GM20431 (cell line): ENCODE measurements around the gene RASA3.

Source experiments
- in situ Hi-C: fragments of 300-500 bp; cut with MseI, MboI; formaldehyde crosslinking; loops from one replicate; pipeline ENCODE4 v1.15.0; 2020; ENCODE audit warnings: low sequenced_read_pairs; ENCODE audit not compliant: unreplicated experiment

The RASA3 gene

DNA sequence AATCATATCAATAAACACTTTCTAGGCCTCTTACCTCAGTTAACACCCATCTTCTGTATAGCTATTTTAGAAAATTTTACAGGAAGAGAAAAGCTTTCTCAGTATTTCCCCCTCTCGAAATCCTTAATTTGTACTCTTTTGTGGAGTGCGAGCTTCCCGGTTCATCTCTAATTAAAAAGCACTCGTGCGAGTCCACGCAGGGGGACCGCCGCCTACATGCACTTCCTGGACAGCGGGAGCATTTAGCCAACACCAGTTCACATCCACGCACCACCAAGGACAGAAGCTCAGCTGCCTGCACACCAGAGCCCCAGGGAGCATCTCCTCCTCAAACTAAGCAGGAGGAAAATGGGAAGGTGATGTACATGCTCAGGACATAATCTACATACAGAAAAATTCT is 60.0 kb downstream of the RASA3 start:
- in situ Hi-C loops: no loop called here

DNA sequence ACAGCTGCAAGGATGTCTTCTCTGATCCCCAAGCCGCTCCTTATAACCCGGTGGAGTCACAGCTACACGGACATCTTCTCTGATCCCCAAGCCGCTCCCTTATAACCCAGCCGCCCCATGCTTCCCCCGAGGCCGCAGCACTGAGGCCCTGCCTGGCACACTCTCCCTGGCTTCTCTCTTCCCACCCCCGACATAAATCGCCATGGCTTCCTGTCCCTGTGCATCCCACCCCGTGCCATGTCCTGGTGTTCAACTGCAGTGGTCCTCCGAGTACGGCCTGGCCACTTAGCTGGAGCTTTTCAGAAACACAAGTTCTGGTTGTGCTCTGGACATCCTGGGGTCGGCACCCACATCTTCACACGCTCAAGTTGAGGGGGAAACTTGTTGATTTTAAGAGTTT is 60.4 kb downstream of the RASA3 start:
- in situ Hi-C loops: no loop called here

DNA sequence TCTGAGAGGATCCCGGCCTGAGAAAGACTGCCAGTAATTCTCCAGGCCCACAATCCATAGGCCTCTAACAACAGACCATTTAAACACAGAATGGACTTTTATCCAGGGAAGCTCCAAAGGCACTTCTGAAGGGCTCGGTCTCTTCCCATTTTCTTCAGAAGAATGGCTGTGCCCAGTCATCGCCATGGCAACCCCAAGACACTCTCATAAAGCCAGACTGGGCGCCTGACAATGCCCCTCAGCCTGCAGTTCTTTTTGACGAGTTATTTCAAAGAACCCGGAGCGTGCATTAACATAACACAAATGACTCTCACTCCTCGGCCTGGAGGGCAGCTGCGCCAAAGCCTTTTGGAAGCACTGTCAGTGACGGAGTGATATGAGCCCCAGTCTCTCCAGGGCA is 61.0 kb downstream of the RASA3 start:
- in situ Hi-C loops: no loop called here

DNA sequence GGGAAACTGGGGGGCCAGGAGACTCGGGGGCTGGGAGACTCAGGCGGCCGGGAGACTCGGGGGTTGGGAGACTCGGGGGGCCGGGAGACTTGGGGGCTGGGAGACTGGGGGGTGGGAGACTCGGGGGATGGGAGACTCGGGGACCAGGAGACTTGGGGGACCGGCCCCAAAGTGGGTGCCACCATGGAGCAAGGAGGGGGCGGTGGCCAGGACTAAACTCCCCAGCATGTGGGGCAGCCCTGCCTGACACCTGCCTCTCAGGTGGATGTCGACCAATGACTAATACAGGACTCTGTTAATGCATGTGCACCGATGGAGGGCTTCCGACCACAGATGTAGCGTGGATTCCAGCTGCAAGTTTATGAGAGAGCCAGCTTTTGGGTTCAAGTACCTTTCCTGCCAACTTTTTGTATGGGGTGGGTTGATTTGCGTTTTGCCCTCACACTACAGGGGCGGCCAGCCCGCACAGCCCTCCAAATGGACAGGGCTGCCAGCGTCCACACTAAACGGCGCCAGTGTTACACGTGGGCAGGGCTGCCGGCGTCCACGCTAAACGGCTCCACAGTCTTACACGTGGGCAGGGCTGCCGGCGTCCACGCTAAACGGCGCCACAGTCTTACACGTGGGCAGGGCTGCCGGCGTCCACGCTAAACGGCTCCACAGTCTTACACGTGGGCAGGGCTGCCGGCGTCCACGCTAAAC is 62.2 kb downstream of the RASA3 start:
- in situ Hi-C loops: no loop called here

DNA sequence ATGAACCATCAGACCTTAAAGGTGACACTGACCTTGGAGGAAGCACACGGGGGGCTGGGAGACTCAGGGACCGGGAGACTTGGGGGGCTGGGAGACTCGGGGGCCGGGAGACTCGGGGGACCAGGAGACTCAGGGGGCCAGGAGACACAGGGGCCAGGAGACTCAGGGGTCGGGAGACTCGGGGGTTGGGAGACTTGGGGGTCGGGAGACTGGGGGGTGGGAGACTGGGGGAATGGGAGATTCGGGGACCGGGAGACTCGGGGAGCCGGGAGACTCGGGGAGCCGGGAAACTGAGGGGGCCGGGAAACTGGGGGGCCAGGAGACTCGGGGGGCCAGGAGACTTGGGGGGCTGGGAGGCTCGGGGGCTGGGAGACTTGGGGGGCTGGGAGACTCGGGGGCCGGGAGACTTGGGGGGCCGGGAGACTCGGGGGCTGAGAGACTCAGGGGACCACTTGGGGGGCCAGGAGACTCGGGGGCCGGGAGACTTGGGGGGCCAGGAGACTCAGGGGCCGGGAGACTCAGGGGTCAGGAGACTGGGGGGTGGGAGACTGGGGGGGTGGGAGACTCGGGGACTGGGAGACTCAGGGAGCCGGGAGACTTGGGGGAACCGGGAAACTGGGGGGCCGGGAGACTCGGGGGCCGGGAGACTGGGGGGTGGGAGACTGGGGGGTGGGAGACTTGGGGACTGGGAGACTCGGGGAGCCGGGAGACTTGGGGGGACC is 62.9 kb downstream of the RASA3 start:
- in situ Hi-C loops: no loop called here

DNA sequence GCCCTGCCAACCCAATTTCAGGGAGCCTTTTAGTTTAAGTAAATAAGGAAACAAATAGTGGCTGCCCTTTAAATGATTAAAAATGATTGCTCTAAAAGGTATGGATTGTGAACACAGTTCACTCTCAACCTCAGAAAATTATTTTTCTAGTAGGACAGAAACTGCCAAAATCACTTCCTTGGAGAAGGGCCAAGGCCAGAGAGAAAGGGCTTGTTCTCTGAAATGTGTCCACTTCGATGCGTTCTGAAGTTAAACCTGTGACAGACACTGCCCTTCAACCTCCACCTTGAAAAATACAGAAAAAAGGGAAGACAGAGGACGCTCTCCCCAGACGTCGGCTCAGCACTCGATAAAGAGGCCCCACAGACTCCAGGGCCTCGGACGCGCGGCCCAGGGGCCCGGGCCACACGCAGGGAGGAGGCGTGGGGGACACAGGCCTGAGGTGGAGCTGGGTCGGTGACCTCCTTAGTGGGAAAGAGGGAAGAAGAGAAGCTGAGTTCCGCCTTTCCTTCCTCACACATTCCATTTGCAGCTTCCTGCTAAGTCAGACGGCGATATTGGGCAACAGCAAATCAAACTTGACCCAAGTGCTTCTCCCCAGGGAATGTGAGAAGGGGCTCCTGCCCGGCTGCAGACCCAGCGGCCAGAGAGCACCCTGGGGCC is 63.6 kb downstream of the RASA3 start:
- in situ Hi-C loops: no loop called here

DNA sequence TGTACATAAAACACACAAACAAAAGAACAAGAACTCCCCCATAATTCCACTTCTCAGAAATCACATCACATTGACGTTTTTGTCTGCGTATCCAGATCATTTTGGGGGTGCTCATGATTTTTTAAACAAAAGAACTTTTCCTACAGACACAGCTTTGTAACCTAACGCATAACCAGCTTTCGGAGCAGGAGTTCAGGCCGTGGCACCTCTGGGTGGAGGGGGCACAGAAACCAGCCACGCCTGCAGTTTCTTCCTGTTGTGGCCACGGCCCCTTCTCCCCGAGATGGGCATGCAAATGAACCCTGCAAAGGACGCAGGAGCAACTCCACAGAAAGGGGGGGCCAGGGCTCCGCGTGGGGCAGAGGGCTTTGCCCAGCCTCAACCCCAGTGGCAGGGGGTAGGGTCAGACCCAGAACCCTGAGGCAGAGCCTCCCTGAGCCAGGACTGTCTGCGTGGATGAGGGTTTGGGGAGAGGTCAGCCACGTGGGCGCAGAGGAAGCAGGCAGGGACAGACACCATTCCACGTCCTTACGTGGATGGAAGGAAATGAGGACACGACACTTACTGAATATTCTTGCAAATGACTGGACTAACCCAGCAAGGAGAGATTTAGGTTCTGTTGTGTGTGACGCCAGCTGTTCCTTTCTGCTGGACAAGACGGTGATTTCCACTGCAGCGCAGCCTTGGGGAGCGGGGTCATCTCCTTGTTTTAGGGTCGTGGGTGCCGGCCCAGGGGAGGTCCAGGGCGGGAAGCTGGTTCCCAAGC is 64.4 kb downstream of the RASA3 start:
- in situ Hi-C loops: no loop called here

DNA sequence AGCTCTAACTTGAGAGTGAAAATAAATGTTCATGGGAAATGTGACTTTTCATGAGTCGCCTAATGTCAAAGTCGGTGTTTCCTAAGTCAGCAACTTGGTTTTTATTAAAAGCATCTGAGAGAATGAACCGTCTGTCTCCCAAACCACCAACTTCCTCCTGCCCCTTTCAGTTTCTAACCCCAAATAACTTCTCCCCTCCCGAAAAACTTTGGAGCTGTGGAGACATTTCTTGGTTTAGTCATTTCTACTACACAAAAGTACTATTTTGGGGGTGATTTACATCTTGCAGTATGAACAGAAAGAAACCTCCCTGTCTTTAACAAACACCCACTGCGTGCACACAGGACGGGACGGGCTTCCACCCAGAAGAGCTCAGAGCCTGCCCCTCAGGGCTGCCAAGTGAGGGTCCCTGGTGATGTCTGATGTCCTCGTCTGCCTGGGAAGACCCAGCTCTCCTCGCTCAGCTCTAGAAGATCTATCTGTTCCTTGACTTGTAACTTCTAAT is 65.0 kb downstream of the RASA3 start:
- in situ Hi-C loops: no loop called here

DNA sequence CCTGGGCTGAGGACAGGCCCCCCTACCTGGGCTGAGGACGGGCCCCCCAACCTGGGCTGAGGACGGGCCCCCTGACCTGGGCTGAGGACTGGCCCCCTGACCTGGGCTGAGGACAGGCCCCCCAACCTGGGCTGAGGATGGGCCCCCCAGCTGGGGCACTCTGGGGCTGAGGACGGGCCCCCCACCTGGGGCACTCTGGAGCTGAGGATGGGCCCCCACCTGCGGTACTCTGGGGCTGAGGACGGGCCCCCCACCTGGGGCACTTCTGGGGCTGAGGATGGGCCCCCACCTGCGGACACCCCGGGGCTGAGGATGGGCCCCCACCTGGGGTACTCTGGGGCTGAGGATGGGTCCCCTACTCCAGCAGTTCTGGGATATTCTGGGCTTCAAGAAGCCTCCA is 65.5 kb downstream of the RASA3 start:
- in situ Hi-C loops: no loop called here

DNA sequence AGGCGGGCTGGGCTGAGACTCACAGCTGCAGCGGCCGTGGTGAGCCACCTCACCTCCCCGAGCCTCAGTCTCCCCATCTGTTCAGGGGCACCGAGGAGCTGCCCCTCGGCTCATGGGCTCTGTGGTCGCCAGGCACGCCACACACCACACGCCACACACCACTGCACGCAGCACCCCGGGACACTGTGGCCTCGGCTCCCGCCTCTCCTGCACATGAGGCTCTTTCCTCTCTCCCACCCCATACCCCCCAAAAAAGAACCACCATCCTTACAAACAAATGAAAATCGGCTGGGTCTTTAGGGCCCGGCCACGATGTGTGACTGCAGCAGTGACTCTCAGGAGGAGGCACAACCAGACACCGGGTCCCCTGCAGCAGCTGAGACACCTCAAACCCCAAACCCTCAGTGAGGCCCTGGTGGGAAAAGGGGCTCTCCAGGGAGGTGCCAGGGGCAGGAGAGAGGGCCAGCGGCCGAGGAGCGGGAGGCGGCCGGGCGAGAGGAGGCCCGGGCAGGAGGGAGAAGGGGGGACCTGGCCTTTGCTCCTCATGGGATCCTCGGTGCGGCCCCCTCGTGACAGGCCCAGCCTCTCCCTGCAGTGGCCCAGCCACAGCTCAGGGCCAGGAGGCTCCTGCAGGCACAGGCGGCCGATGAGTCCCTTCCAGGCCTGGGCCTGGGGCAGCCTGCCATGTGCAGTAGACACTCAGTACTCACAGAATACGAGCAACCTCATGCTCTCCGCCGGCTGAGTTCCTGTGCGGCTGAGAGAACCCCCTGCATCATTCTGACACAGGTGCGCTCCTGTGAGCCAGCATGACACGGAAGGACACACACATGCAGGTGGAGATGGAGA is 66.3 kb downstream of the RASA3 start:
- in situ Hi-C loops: no loop called here

DNA sequence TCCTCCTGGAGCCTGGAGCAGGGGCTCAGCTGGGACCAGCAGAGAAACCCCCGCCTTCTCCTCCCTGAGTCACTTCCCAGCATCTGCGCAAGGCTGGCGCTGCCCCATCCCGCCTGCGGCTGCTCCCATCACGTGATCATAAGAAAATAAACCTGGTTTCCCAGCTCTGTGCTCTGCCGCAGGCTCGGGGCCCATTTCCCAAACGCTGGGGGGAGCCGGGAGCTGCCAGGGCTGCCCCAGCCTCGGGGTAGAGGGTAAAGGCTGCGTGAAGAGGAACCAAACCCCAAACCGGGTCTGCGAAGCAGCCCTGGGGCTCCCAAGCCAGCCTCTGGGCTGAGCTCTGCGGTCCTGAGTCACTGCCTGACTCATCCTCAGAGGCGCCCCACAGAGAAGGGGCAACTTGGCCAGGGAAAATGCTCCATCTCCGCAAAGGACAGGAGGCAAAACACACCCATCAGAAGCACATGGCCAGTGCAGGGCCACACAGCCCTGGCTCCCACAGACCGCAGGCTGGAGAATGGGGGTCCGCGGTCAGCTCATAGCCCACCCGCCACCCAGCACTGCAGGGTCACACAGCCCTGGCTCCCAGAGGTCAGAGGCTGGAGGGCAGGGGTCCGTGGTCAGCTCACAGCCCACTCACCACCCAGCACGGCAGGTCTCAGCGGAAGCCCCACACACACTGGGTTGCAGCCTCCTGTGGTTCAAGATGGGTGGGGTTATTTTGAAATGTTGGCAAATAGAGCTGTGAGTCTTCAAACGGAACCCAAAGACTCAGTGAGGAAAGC is 67.1 kb downstream of the RASA3 start:
- in situ Hi-C loops: no loop called here

DNA sequence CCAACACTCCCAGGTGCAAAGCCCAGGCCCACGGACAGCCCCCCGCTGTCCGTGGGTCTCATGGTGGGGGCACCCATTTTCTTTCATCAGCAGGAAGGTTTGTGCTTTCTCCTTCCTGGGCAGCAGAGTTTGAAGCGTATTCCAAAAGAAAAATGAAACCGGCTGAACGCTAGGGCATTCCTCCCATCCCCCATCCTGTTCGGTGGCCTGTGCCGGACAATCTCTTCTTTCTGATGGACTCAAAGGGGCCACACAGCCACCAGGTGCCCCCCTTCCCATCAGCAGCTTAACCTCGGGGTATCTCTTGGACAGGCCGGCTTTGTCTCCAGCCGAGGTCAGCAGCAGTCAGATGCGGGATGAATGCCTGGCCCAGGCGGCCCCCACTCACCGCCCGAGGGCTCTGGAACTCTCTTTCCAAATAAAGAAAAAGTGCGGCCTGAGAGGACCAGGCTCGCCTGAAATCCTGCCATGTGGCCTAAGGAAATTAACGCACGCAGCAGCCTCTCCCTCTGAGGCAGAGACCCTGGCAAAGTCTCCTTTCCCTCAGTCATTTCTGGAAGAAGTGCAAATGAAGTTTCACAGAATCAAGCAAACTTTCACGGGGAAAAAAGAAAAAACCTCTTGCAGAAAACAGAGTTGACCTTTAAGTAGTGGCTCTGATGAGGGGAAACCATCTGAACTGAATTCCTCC is 67.8 kb downstream of the RASA3 start:
- in situ Hi-C loops: no loop called here

DNA sequence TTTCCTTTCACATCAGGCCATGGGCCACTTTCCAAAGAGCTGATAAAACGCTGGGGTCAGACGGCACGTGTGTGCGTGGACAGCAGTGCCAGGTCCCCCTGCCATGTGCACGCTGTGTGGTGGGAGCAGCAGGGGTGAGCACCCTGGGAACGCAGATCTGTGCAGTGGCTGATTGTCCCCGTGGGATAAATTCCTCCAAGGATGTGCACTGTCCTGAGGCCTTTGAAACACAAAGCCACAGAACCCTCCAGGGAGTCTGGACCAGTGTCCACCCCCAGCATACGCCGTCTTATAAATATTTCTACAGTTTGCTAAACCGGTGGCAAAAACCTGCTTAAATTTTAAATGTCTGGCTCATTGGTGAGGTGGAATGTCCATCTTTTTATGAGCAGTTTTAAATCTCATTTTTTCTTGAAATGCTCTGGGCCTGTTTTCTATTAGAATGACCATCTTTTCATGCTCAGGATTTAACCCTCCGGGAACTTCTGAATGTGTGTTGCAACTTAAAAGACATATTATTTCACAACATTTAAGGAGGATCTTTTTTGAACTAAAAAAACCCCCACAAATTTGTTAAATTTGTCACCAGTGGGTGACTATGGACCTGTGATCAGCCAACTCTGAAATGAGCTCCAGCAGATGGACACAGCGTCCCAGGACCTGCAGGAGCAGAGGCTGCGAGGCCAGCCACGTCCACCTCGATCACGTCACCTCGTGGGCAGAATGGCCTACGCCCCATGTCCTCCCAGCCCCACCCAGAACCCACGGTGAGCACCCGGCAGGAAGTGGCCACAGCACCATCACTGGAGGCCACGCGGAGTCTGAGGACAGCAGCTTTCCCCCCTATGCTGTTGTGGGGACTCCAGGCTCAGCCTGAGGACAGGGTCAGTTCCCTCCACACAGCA is 68.6 kb downstream of the RASA3 start:
- in situ Hi-C loops: no loop called here

DNA sequence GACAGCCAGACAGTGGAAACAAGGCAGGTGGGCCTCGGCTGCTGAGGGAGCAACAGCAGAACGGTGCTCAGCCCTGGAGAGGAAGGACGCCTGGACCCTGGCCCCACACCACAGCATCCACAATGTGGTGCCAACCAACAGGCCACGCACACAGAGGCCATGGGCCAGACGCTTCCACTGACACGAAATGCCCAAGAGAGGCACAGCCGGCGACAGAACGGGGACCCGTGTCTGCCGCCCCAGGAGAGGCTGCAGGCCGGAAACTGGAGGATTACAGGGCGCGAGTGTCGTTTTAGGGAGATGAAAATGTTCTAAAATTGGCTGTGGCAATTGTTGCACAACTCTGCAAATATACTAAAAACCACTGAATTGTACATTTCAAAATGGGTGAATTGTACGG is 69.7 kb downstream of the RASA3 start:
- in situ Hi-C loops: no loop called here

DNA sequence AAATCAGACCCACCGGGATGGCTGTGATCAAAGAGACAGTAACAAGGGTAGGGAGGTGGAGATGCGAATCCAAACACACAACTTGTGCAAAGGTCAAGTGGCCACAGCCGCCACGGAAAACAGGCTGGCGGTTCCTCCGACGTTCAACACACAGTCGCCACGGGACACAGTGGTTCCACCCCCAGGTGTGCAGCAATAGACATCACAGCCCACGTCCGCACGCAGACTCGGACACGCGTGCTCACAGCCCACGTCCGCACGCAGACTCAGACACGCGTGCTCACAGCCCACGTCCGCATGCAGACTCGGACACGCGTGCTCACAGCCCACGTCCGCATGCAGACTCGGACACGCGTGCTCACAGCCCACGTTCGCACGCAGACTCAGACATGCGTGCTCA is 70.1 kb downstream of the RASA3 start:
- in situ Hi-C loops: no loop called here

DNA sequence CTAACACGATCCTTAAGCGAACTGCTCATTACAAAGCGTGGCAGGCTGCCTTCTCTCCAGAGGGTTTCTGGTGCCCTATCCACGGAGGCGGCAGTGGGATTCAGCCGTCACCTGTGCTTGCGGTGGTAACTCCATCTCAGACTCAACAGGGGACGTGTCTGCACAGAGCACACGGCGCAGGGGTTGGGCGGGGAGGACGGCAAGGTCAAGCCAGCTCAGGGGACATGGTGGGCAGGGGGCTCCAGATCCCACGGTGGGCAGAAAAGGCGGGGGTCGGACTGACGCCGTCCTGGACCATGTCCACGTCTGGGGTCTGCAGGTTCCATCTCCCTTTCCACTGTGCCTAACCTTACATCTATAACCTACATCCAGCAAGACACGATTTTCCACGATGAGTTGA is 70.7 kb downstream of the RASA3 start:
- in situ Hi-C loops: no loop called here

DNA sequence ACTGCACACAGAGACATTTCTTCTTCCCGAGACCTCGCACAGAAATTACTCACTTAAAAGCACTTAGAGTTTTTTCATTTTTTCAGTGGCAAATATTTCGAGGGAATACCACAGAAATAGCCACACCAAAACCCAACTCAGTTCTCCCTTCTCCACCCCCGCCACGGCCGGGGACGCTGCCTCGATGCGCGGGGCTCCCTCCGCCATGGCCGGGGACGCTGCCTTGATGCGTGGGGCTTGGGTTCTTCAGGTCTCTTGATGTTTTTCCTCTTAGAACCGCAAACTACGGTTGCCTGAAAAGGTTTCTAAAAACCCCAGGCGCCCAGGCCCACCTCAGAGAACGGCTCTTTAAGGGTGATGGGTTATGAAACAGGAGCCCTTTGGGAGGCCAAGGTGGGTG is 71.4 kb downstream of the RASA3 start:
- in situ Hi-C loops: no loop called here
